HFF-Myc (cell line): ENCODE results near the gene IL1RAP.

ENCODE experiments used
- DNase-seq: peaks from one replicate; pipeline ENCODE4 v3.0.0-alpha.2; 2011; ENCODE audit warnings: low read depth; ENCODE audit errors: extremely low read depth
- H3K4me3 ChIP-seq: replicated peaks from 2 replicates; pipeline ENCODE4 v1.5.1; 2011; ENCODE audit warnings: low read depth, mild to moderate bottlenecking, control low read depth, low read length
- TF ChIP-seq, protein P1 (sequence below): IDR thresholded peaks from 2 replicates; pipeline ENCODE4 v1.5.1; 2012; ENCODE audit warnings: mild to moderate bottlenecking, low read depth, low read length, control low read depth; ENCODE audit errors: missing control alignments

Gene IL1RAP

DNA sequence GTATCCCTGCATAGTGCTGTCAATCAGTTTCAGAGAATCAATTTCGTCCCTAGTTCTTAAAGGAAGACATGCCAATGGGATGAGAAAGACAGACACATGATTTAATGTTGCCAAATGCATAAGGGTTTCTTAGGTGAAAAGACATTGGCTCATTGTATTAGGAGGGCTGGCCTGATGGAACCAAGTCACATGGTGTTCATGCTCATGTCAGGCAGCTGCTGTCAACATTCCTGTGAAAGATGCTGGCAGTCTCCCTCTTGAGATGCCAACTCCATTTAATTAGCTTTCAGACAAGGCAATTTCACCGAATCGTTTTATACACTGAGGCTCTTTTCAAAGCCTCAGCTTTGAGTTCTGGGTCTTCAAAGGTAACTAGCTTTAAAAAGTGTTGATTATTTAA lies 16.1 kb upstream of the IL1RAP start:
- no peak for DNase-seq
- TF ChIP-seq, protein P1, sequence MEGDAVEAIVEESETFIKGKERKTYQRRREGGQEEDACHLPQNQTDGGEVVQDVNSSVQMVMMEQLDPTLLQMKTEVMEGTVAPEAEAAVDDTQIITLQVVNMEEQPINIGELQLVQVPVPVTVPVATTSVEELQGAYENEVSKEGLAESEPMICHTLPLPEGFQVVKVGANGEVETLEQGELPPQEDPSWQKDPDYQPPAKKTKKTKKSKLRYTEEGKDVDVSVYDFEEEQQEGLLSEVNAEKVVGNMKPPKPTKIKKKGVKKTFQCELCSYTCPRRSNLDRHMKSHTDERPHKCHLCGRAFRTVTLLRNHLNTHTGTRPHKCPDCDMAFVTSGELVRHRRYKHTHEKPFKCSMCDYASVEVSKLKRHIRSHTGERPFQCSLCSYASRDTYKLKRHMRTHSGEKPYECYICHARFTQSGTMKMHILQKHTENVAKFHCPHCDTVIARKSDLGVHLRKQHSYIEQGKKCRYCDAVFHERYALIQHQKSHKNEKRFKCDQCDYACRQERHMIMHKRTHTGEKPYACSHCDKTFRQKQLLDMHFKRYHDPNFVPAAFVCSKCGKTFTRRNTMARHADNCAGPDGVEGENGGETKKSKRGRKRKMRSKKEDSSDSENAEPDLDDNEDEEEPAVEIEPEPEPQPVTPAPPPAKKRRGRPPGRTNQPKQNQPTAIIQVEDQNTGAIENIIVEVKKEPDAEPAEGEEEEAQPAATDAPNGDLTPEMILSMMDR: no peak

DNA sequence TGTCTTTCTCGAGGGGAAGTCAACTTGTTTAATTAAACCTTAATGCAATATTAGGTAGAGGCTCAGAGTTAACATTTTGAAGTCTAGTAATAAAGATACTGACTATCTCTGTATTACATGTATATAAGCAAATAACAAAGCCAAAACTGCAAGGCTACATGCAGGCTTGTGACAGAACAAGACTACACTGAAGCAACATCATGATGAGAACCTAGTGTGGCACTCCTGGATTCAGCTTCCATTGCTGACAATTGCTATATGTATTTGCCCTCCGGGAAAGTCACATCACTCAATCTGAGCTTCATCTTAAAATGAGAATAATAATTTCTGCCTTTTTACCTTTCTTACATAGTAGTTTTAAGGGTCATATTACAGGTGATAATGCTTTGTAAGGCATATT lies 15.6 kb upstream of the IL1RAP start:
- no peak for DNase-seq
- TF ChIP-seq, protein P1: no peak
- H3K4me3 ChIP-seq: no peak overlapping the region

More for the DNA sequence above, 16.1 kb upstream of the IL1RAP start:
- no peak overlapping the region for H3K4me3 ChIP-seq

DNA sequence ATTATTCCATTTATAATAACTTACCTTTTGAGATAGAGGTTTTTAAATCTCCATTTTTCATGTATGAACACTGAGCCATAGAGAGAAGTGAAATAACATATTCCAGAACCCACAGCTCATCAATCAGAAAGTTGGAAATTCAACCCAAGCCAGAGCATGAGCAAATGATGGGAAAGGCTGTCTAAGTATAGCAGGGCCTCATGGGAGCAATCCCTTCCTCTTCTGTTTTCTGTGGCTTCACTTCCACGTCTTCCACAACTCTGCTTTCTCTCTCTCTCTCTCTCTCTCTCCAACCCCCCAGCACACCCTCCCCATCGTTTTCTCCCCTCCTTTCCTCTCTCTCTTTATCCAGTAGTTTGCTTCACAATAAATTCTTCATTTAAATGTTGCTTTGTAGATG lies 14.8 kb upstream of the IL1RAP start:
- no peak overlapping the region for H3K4me3 ChIP-seq
- DNase-seq: no peak
- TF ChIP-seq, protein P1: no peak

DNA sequence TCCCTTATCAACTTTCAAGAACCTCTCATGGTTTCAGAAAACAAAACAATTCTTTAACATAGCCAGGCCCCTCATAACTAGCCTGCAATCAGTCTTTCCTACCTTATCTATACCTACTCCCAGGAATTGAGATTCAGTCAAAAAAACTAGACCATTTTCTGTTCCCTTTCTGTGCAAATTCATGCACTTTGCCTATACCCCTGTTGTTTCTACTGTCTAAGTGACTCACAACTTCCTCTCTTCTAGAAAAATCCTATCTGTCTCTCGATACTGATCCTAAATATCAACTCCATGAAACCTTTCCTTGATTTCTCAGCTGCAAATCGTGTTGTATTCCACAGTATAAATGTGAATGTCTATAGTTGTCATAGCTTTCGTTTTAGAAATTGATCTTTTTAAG lies 10.9 kb upstream of the IL1RAP start:
- H3K4me3 ChIP-seq: no peak overlapping the region
- DNase-seq: no peak
- TF ChIP-seq, protein P1: no peak

DNA sequence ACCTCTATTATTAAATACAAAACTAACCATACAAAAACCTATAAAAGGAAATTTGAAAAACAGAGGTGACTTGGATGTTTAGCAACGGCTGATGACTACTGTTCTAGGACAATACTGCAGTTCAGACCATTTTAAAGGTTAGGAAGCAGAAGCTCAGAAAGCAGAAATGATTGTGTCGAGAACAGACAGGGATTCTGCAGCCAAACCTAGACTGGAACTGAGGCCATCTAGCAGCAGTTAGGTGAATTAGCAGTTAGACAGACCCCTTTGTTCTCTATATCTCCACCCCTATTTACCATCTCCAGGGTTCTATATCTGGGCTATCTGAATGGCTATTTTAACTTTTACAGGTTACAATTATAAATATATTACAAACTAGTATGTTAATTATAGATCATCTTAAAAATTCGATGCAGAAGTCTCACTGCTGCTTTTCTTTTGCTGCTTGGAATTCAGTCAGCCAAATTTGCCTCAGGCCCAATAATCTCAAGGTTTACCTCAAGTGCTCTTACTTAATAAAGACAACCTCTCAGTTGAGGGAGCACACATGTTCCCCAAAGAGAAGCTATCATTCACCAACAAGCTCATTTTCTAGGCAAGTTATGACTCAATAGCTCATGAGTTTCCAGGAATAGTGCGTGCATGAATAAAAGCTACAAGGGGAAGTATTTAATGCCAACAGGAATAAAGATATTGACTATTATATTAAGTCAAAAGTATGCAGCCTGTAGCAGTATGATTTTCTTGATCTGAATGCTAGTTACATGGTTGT lies 9.3 kb upstream of the IL1RAP start:
- TF ChIP-seq, protein P1: no peak
- no peak overlapping the region for H3K4me3 ChIP-seq
- no peak for DNase-seq

DNA sequence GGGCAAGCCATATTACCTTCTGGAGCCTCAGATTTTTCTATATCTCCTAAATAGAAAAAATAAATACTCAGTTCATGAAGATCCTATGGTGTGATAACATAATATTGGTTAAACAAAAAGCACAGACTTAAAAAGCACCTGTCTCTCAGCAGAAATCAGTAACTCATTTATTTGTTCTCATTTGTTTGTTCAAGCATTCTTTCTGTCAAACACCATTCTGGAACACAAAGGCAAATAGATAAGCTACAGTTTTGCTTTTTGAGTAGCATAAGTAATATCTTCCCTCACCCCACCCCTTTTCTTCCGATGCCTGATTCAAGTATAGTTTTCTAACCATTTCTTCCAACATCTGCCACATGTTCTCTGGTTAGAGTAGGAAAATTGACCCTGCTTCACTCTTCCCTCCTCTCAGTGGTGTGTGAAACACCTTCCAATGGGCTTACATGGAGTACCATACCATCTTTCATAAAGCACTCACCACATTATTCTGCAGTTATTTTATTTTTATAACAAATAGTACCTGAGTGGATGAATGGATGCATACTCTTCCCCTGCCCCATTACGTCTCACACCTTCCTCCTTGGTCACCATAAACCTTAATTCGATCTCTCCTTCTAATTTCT lies 8.4 kb upstream of the IL1RAP start:
- H3K4me3 ChIP-seq: no peak overlapping the region
- no peak for DNase-seq
- TF ChIP-seq, protein P1: no peak
